ENCODE data around the gene KRTAP10-3.
A peak's percentile ranks its signal among the peaks of the same experiment; 100 is the strongest.
"Not testable (repeated sequence)": the region's sequence is repeated elsewhere in the genome, so short reads cannot be mapped to it uniquely, and the experiment has no call there.

The KRTAP10-3 gene

DNA sequence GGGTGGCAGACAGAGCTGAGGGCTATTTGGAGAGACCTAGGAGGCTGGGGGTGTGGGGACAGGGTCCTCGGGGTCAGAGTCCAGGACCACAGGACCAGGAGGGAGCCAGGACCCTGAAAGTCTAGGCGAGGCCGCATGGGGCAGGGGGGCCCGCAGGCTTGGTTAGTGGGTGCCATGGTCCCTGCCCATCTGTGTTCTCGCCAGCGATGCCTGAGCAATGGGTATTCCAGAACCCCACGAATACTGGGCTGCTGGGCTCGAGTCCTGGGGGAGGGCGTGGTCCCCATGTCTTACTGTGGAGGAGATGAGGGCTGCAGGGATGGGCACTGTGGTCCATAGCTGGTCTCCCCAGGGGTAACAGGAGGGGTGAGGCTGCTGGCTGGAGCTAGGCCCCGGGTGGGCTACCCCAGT lies 31.7 kb upstream of the KRTAP10-3 start:
- no peak for DNase-seq (ENCODE audit: low spot score)

DNA sequence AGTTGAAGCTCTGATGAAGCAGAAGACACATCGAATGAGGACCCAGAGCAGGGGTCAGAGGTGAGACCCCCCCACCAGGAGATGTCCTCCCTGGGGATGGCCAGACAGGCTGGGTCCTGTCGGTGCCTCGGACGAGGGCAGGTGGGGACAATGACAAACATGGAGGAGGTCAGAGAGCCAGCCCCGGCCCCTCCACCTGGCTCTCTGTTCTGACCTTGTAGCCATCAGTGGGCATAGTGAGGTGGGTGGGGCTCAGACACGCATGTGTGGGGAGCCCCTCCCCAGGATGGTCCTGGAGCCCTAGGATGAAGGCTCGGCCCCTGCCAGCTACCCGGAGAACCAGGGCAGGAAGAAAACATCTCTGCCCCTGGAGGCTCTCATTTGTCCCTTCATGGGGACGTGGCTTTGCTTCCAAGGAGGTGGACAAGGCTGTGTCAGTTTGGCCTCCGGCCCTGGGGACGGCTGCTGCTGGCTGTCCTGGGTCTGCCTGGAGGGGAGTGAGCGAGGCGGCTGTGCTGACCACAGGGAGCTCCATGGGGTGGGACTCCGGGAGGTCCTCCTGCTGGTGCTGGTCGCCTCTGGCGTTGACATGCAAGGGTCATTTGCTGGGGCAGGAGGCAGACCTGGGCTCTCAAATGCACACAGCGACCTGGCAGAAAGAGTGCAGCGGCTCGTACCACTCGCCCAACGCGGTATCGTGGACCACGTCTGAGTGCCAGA lies 31.2 kb upstream of the KRTAP10-3 start:
- DNase-seq (ENCODE audit: low spot score): no peak

DNA sequence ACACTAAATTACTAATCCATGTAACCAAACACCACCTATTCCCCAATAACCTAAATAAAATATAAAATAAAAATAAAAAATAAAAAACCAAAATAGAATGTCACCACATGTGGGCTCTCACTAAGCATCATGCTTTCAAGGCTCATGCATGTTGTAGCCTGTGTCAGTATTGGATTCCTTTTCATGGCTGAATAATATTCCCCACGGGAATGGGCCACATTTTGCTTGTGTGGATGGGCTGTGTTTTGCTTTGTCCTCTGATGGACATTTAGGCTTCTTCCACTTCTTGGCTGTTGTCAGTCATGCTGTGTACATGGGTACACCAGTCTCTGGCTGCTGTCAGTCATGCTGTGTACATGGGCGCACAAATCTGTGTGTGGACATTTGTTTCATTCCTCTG lies 30.5 kb upstream of the KRTAP10-3 start:
- DNase-seq (ENCODE audit: low spot score): no peak

DNA sequence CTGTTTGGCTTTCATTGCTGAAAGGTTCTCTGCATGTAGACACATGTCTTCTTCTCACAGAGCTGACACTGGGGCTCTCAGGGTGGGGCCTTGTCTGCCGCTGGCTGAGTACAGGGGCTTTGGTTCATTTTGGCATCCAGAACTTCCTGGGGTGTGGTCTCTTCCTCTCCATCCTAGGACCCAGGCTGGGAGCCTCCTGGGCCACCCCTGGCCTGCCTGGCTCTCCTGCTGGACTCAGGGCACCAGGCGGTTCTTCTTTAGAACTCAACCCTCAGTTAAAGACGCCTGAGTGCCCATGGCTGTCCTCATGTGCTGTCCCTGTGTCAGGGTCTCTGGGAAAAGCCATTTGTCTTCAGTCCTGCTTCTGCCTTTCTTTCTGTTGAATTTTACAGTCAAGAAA lies 27.3 kb upstream of the KRTAP10-3 start:
- DNase-seq (ENCODE audit: low spot score): no peak

DNA sequence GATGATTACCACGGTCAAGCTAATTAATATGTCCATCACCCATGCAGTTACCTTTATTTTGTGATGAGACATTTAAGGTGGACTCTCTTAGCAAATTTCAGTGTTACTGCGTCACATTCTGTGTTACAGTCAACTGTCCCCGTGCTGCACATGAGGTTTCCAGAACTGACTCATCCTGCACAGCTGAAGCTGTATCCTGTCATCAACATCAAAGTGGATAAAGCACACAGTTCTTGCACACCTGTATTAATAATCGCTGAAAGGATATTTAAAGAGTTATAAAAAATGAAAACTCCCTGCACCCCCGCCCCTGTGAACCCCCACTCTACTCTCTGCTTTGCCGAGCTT lies 25.2 kb upstream of the KRTAP10-3 start:
- DNase-seq (ENCODE audit: low spot score): no peak

DNA sequence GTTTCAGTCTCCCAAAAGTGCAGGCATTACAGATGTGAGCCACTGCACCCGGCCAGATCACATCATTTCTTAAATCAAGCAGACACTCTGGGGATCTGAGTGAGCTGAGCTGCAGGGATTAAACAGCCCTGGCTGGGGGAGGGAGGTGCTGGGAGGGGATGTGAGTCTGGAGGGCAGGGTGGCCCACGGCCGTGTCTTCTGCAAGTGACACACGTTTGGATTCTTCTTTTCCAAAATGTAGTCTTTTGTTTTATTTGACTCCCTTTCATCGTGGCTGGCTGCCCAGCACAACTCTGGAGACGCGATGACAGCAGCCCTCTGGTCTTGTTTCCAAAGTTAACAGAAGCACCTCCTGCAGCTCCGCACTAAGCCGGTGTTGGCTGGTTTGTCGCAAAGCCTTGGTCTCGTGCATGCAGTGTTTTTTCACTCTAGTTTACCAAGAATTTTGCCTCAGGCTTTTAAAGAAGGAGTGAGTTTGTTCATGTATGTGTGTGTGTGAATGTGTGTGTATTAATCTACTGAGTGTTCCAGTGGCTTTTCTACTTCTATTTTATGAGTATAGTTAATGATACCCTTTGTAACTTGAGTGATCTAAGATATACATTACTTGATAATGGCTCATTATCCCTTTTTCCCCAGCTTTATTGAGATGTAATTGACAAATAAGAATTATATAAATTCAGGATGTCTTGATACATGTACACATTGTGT lies 24.6 kb upstream of the KRTAP10-3 start:
- no peak for DNase-seq (ENCODE audit: low spot score)

DNA sequence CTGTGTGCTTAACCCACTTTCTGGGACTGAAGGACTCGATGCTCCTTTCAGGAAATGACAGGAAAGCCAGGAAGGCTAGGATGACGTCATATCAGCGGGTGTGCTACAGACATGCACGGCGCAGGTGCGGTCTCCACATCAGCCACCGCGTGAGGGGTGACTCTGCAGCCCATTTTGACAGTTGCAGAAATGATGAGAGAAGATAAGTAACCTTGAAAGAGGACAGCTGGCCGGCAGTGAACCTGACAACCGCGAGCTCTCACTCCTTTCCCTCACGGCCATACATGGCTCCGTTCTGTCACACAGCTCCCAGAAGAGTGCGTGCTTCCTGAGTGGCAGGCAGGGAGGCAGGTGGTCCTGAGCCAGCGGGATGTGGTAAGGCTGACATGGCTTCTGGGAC lies 23.5 kb upstream of the KRTAP10-3 start:
- DNase-seq (ENCODE audit: low spot score): no peak

DNA sequence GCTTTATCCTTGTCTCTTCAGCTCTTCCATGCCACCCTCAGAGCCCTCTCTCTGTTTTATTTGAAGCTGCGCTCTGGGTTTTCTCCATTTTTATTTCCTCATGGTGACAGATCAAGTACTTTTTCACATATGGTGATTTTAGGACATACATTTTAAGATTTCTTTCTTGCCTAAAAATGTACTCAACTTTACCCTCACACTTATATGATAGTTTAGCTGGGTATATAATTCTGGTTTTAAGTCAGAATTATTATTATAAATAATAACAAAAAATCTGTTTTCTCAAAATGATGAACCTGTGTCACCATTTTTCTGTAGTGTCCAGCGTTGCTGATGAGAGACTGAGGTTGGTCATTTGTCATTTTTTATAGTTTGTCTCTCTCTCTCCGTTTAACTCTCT lies 22.6 kb upstream of the KRTAP10-3 start:
- DNase-seq (ENCODE audit: low spot score): no peak

DNA sequence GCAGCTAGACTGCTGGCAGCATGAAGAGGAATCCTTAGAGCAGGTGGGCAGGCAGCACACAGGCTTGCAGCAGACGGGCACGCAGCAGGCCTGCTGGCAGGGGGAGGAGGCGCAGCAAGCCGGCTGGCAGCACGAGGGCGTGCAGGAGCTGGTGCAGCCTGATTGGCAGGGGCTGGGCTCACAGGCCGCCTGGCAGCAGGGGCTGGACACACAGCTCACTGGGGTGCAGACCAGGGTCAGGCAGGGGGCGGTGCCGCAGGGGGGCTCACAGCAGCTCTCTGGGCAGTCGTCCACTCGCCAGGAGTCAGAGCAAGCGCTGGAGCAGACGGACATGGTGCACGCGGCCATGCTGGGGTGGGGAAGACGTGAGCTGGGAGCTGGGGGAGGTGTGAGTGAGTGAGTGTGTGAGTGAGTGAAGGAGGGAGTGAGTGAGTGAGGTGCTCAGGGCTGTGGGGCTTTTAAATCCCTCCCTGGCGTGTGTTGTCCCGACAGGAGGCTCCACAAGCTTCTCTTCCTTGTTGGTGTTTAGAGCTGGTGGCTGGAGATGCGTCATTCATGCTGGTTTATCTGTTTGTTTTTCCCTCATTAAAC lies 21.7 kb upstream of the KRTAP10-3 start, which contains the start of gene KRTAP10-5:
KRTAP10-5 (minus strand) TSS at position 374 of the 591 bp plus-strand sequence; CDS start at position 348, 26 bp downstream.
- not testable (repeated sequence) for DNase-seq (ENCODE audit: low spot score)

DNA sequence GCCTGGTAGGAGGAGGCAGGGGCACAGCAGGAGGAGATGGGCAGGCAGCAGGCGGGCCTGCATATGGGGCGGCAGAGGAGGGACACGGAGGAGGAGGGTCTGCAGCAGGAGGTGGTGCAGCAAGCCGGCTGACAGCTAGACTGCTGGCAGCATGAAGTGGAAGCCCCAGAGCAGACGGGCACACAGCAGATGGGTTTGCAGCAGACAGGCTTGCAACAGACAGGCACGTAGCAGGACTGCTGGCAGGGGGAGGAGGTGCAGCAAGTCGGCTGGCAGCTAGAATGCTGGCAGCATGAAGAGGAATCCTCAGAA lies 21.2 kb upstream of the KRTAP10-3 start:
- no peak for DNase-seq (ENCODE audit: low spot score)

DNA sequence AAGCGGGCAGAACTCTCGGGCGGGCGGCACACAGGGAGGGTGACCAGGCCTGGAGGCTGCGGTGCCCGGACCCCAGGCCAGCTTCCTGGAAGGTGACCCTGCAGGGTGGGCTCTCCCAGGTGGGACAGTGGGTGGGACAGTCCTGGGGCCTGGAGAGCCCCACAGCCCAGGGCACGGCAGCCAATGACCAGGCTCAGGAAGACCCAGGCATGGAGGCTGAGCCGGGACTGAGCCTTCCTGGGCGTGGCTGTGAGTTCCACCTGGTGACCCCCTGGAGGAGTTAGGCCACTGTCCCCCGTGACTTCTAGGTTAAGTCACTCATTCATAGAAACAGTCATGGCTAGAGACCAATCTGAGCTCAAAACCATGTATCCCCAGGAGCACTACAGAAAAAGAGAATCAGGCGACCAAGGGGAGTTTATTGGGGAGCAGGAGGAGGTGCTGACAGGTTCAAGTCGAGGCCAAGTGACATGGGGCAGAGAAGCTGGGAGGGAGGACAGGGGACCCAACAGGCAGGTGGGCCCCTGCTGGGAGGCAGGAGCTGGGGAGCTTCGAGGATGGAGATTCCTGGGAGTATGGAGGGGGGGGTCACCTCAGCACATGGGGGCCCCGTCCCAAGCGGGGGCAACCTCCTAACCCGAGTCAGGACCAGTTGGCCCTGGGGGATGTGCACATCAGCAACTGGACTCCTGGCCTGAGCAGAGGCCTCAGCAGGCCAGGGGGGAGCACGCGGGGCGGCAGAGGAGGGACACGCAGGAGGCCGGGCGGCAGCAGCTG lies 20.6 kb upstream of the KRTAP10-3 start:
- DNase-seq (ENCODE audit: low spot score): no peak

DNA sequence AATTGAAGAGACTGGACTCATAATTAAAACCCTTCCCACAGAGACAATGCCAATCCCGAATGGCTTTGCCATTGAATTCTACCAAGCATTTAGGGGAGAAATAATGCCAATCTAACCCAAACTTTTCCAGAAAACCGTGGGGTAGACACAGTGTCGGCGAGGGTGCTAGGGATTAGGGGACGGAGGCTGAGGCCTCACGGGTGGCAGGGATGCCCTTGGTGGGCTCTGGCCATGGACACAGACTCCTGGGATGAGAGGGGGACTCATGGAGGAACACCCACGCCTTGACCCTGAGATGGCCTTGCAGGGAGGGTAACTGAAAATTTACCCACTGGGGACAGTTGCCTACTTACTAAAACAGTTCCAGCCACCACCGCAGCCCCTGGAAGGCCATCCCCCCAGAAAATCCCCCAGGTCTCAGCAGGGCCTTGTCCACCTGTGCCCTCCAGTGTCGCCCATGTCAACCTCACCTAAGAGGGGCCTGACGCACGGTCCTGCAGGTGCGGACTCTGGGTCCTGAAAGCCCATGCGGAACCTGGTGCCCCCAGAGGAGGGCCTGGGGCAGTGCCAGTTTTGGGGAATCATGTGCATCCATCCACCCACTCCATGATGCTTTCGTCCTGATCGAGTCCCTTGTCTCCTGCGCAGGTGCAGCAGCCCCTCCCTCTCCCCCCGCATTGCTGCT lies 19.9 kb upstream of the KRTAP10-3 start:
- DNase-seq (ENCODE audit: low spot score): no peak

DNA sequence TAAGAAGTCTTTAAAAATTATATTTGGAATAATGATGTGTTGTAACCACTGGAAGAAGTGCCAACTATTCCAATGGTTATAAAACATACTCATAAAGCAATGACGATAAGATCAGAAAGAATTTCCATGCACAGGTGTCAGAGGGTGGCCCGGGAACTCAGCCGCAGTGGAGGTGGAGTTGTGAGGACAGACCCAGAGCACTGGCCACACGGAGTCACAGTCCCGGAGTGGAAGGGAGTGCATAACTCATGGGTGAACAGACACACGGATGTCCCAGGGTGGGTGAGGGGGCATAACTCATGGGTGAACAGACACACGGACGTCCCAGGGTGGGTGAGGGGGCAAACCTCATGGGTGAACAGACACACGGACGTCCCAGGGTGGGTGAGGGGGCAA lies 17.4 kb upstream of the KRTAP10-3 start:
- DNase-seq (ENCODE audit: low spot score): no peak

DNA sequence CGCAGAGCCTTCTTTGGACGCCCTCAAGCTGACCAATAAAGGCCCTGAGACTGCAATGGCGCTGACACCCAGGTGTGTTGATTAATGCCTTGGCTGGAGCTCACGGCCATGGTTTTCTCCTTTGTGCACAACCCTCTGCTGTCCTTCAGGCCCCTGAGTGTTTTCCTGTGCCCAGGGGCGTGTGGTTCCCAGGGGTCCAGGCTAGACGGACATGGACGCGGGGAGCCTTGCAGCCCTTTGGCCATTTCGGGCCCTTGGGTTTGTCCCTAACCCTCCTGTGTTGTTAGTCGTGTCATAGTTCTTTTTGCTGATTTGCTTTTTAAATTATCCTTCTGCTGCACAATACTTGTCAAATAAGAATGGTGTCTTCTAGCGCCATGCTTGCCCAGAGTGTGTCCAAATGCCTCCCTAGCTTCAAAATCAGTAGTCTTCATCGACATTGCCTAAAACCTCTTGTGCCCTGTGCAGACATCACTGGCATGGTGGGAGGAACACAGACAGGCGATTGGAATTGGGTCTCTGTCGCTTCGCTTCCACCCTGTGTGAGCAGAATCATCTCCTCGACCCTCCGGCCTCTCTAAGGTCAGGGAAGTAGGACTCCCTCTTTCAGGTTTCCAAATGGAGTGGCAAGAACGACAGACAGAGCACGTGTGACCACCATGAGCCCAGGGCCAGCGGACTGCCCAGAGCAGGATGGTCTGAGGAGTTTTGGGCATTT lies 16.9 kb upstream of the KRTAP10-3 start:
- no peak for DNase-seq (ENCODE audit: low spot score)

DNA sequence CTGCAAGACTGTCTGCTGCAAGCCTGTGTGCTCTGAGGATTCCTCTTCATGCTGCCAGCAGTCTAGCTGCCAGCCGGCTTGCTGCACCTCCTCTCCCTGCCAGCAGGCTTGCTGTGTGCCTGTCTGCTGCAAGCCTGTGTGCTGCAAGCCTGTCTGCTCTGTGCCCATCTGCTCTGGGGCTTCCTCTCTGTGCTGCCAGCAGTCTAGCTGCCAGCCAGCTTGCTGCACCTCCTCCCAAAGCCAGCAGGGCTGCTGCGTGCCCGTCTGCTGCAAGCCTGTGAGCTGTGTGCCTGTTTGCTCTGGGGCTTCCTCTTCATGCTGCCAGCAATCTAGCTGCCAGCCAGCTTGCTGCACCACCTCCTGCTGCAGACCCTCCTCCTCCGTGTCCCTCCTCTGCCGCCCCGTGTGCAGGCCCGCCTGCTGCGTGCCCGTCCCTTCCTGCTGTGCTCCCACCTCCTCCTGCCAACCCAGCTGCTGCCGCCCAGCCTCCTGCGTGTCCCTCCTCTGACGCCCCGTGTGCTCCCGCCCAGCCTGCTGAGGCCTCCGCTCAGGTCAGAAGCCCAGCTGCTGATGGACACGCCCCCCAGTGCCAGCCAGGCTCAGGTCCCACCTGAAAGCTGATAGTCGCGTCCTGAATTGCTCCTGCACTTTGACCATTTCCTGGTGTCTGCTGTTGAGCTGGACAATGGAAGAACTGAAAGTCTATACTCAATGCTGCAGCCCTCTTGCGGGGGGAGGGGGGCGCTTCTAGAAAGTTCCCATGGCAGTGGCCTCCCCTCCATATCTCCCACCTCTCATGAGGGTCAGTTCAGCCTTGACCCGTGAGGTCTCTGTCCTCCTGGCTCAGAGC lies 16.1 kb upstream of the KRTAP10-3 start:
- peak; percentile 90 for DNase-seq (ENCODE audit: low spot score)

DNA sequence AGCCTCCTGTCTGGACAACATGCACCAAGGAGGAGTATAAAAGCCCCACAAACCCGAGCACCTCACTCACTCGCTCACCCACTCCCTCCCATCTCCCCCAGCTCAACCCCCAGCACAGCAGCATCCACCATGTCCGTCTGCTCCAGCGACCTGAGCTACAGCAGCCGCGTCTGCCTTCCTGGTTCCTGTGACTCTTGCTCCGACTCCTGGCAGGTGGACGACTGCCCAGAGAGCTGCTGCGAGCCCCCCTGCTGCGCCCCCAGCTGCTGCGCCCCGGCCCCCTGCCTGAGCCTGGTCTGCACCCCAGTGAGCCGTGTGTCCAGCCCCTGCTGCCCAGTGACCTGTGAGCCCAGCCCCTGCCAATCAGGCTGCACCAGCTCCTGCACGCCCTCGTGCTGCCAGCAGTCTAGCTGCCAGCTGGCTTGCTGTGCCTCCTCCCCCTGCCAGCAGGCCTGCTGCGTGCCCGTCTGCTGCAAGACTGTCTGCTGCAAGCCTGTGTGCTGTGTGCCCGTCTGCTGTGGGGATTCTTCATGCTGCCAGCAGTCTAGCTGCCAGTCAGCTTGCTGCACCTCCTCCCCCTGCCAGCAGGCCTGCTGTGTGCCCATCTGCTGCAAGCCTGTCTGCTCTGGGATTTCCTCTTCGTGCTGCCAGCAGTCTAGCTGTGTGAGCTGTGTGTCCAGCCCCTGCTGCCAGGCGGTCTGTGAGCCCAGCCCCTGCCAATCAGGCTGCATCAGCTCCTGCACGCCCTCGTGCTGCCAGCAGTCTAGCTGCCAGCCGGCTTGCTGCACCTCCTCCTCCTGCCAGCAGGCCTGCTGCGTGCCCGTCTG lies 15.2 kb upstream of the KRTAP10-3 start, which contains the start of gene KRTAP10-4:
KRTAP10-4 (plus strand) TSS at position 100 of the 827 bp plus-strand sequence; CDS start at position 130, 30 bp downstream.
- DNase-seq (ENCODE audit: low spot score): not testable (repeated sequence)

DNA sequence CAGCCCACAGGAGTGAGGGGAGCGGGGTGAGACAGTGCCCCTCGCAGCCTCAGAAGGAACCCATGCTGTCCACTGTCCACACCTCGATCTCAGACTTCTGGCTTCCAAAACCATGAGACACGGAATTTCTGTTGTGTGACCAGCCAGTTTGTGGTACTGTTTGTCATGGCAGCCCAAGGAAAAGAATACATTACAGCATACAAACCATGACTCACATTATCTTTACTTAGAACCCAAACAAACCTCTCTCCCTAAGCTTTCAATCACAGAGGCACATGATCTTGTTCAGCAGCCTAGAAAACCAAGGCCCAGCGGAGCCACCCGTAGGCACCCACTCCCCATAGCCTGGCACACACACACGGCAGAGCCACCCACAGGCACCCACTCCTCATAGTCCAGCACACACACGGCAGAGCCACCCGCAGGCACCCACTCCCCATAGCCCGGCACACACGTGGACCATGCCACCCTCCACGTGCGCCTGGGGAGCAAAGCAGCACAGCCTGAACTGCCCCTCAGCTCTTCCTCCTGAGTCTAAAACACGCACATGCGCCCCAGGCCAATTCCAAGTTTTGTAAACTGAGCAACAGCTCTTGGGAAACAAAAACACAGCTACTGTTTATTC lies 14.5 kb upstream of the KRTAP10-3 start:
- DNase-seq (ENCODE audit: low spot score): no peak

DNA sequence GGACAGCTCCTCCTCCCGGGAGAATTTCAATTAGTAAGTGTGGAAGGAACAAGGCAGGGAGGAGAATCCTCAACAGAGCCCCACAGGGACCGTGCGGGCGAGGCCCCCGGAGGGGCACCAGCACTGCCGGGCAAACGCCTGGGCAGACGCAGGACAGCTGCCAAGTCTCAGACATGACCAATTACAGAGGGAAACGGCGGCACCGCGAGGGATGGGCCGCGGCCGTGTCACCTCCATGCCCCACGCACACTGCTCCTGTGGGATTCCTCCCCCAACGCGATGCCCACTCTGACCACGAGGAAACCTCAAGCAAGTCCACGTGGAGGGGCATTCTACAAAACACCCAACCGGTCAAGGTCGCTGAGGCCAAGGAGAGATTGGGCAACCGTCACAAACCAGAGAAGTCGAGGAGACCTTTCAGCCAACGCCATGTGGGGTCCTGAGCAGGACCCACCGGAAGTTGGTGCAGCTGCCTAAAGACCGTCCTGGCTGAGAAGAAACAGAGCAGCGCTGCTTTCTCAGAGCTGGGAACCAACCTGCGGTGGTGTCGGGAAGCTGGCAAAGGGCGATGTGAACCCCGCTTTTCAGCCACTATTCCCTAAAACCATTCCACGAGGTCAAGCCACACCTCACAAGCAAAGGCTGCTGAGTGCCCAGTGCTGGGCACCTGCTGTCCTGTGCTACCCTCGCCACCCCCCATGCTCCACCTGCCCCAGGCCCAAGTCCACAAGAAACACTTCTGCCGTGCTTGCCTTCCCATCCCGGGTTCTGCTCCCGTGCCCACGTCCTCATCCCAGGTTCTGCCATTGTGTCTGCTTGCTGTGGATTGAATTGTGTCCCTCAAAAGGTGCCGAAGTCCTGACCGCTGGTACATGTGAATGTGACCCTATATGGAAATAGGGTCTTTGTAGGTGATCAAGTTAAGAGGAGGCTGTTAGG lies 13.5 kb upstream of the KRTAP10-3 start:
- no peak for DNase-seq (ENCODE audit: low spot score)

All from HuH-7 (cell line).